PC-3 (cell line): Measurements from ENCODE around the gene CPLX1. TPM values are rescaled to one million over a fixed set of nuclear protein-coding genes. Genes with fewer than 3 reads are reported as not detected.

Experiments
- ATAC-seq: fragments of 200-7000 bp; cut with Tn5 transposase; 2 replicates; pipeline ENCODE4 v1.9.1; 2020; ENCODE audit warnings: mild to moderate bottlenecking, moderate library complexity
- BruUV-seq: library from RNA; stranded (reverse); fragments of 400-500 nt; replicated peaks from 2 replicates; lab custom pipeline; 2021; lab: Mats Ljungman, UMichigan
- CTCF ChIA-PET: fragments of 300-600 bp; sonication (Branson Sonifier 250); formaldehyde crosslinking; loops from one replicate; lab custom pipeline; 2022; ENCODE audit warnings: antibody characterized with exemption; lab: Charles Lee
- POLR2A ChIA-PET: fragments of 300-600 bp; sonication (Branson Sonifier 250); formaldehyde crosslinking; loops from one replicate; lab custom pipeline; 2022; ENCODE audit warnings: antibody characterized with exemption; ENCODE audit not compliant: unreplicated experiment; lab: Charles Lee
- DNase-seq: peaks from one replicate; pipeline ENCODE4 v3.0.0-alpha.2; 2015
- H2AFZ ChIP-seq: fragments of 300-600 bp; sonication (generic); 2 replicates; pipeline ENCODE4 v1.6.0; 2016; ENCODE audit warnings: antibody characterized with exemption, low read length
- H3F3A ChIP-seq: fragments of 300-600 bp; sonication (generic); one replicate; pipeline ENCODE4 v1.6.0; 2017; ENCODE audit warnings: antibody characterized with exemption, low read length, control low read depth, mild to moderate bottlenecking; ENCODE audit not compliant: unreplicated experiment
- H3K27ac ChIP-seq: fragments of 300-600 bp; sonication (generic); 2 replicates; pipeline ENCODE4 v1.5.1; 2016; ENCODE audit warnings: mild to moderate bottlenecking, low read length
- H3K27me3 ChIP-seq: fragments of 300-600 bp; sonication (generic); 2 replicates; pipeline ENCODE4 v1.6.1; 2016; ENCODE audit warnings: low read length, mixed read lengths
- H3K36me3 ChIP-seq: fragments of 300-600 bp; sonication (generic); 2 replicates; pipeline ENCODE4 v1.6.1; 2016; ENCODE audit warnings: low read depth, mixed run types, low read length, mixed read lengths
- H3K4me1 ChIP-seq: fragments of 300-600 bp; sonication (generic); 2 replicates; pipeline ENCODE4 v1.5.1; 2016; ENCODE audit warnings: low read length; ENCODE audit not compliant: insufficient read depth
- H3K4me2 ChIP-seq: fragments of 300-600 bp; sonication (generic); 2 replicates; pipeline ENCODE4 v1.6.0; 2016; ENCODE audit warnings: low read length
- H3K4me3 ChIP-seq: fragments of 300-600 bp; sonication (generic); 2 replicates; pipeline ENCODE4 v1.5.1; 2016; ENCODE audit warnings: mild to moderate bottlenecking, low read length, mixed read lengths
- H3K79me2 ChIP-seq: fragments of 300-600 bp; sonication (generic); 2 replicates; pipeline ENCODE4 v1.6.1; 2017; ENCODE audit warnings: low read length, mixed read lengths
- H3K9ac ChIP-seq: fragments of 300-600 bp; sonication (generic); 2 replicates; pipeline ENCODE4 v1.6.0; 2016; ENCODE audit warnings: mild to moderate bottlenecking, low read length
- H3K9me2 ChIP-seq: fragments of 300-600 bp; sonication (generic); replicated peaks from 2 replicates; pipeline ENCODE4 v1.6.1; 2016; ENCODE audit warnings: mixed run types, low read length, mixed read lengths
- H3K9me3 ChIP-seq: fragments of 300-600 bp; sonication (generic); 2 replicates; pipeline ENCODE4 v1.6.1; 2016; ENCODE audit warnings: low read length, mixed read lengths
- H4K20me1 ChIP-seq: fragments of 300-600 bp; sonication (generic); 2 replicates; pipeline ENCODE4 v1.6.1; 2016; ENCODE audit warnings: low read length, mixed read lengths
- EZH2 ChIP-seq: fragments of 300-600 bp; sonication (generic); IDR thresholded peaks from one replicate; pipeline ENCODE4 v1.6.1; 2017; ENCODE audit warnings: antibody characterized with exemption, mild to moderate bottlenecking, low read length; ENCODE audit not compliant: unreplicated experiment
- EZH2phosphoT487 ChIP-seq: fragments of 300-600 bp; sonication (generic); IDR thresholded peaks from 2 replicates; pipeline ENCODE4 v1.6.1; 2018; ENCODE audit warnings: mild to moderate bottlenecking, antibody characterized with exemption, low read length, borderline replicate concordance
- intact Hi-C: fragments of 100-400 bp; cut with micrococcal nuclease; formaldehyde crosslinking; loops from 2 replicates; pipeline ENCODE4 v1.9.0; 2023
- total RNA-seq: library from RNA; depleted of rRNA; stranded (reverse); fragments of >200 nt; gene quantifications from 2 replicates; pipeline ENCODE4 v1.2.3, GENCODE V29; 2014
- TF ChIP-seq, protein P1 (sequence below): fragments of 300-600 bp; sonication (generic); conservative IDR thresholded peaks from 2 replicates; pipeline ENCODE4 v1.5.1; 2017; ENCODE audit warnings: antibody characterized with exemption, low read depth, mild to moderate bottlenecking, low read length

The CPLX1 gene
- total RNA-seq, 1 experiment from 2014 or later, result 0.87 TPM

DNA sequence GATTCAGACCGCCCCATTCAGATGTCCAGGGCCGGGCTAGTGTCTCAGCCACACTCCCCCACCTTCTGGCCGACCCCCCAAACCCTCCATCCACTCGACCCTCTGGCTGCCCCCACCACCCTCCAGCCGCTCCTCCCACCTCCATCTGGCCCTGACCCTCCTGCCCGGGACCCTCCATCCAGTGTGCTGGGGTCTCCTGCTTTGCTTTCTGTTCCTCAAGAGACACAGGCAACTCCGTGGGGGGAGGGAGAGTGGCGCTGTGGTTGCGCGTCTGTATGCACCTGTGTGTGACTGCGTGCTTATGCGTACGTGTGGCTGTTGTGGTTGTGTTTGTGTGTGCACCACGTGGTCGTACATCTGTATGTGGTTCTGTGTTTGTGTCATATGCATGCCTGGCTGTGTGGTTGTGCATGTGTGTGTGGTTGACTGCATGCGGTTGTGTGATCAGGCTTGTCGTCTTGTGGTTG, 33.3 kb downstream of the CPLX1 start:
- H3K79me2 ChIP-seq, result no peaks in the 10 kb centered on the region
- no TSS peak for BruUV-seq
- H2AFZ ChIP-seq, result peak overlapping the region; percentile 61
- H3K4me1 ChIP-seq, result no peaks in the 10 kb centered on the region
- ChIA-PET POLR2A (no interaction called here), CTCF (no interaction called here)
- TF ChIP-seq EZH2phosphoT487 (no peak), EZH2 (no peak)
- TF ChIP-seq, protein P1, sequence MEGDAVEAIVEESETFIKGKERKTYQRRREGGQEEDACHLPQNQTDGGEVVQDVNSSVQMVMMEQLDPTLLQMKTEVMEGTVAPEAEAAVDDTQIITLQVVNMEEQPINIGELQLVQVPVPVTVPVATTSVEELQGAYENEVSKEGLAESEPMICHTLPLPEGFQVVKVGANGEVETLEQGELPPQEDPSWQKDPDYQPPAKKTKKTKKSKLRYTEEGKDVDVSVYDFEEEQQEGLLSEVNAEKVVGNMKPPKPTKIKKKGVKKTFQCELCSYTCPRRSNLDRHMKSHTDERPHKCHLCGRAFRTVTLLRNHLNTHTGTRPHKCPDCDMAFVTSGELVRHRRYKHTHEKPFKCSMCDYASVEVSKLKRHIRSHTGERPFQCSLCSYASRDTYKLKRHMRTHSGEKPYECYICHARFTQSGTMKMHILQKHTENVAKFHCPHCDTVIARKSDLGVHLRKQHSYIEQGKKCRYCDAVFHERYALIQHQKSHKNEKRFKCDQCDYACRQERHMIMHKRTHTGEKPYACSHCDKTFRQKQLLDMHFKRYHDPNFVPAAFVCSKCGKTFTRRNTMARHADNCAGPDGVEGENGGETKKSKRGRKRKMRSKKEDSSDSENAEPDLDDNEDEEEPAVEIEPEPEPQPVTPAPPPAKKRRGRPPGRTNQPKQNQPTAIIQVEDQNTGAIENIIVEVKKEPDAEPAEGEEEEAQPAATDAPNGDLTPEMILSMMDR, result no peak; the same call in 1 of the 2 replicates
- H3F3A ChIP-seq, result no peaks in the 10 kb centered on the region
- peak overlapping the region; percentile 72 for H3K4me2 ChIP-seq
- peak overlapping the region; percentile 50 for H3K4me3 ChIP-seq
- ATAC-seq, result 0 out of 2 replicates have a peak, but pooled peaks have one; percentile 6
- no peak overlapping the region for H3K27ac ChIP-seq
- H3K27me3 ChIP-seq, result peaks cover 13% of the 10 kb centered on the region
- no peak for DNase-seq
- no peaks in the 10 kb centered on the region for H3K9me3 ChIP-seq
- H3K36me3 ChIP-seq, result no peaks in the 10 kb centered on the region
- H3K9ac ChIP-seq, result no peak overlapping the region
- intact Hi-C loops, result no loop called here
- H3K9me2 ChIP-seq, result no peaks in the 10 kb centered on the region
- no peaks in the 10 kb centered on the region for H4K20me1 ChIP-seq

DNA sequence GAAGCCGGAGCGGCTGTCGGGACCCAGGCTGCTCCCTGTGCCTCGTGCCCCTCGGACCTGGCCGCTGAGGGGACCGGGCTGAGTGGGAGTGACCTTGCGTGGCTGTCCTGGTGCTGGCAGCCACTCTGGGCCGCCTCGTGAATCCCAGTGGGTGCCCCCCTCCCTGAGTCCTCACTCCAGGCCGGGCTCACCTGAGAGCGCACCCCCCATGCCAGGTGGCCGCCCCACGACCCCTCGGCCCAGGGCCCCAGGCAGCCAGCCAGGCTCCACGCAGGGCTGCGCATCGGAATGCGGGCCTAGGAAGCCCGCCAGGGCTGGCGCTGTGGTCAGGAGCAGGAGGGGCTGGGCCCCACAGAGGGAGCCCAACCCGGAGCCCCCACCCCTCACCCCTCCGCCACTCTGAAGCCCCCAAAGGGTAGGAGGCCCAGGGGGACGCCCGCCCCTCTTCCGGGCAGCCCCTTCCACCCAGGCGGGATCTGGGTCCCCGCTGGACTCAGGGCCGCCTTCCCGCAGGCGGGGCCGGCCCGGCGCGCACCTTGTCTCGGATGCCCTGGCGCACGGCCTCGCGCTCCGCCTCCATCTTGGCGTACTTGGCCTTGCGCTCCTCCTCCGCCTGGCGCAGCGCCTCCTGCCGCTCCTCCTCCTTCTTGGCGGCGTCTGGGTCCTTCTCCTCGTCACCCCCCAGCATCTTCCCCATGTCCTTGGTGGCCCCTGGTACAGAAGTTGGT, 33.9 kb downstream of the CPLX1 start:
- Histone ChIP-seq H4K20me1 (no peaks in the 10 kb centered on the region), H3K27ac (no peak overlapping the region), H2AFZ (peak overlapping the region; percentile 61), H3K36me3 (no peaks in the 10 kb centered on the region), H3K4me1 (no peaks in the 10 kb centered on the region), H3K27me3 (peaks cover 13% of the 10 kb centered on the region), H3F3A (no peaks in the 10 kb centered on the region), H3K9ac (peak overlapping the region; percentile 15; the same call in 1 of the 2 replicates), H3K9me3 (no peaks in the 10 kb centered on the region), H3K4me2 (peak overlapping the region; percentile 72), H3K4me3 (peak overlapping the region; percentile 50), H3K9me2 (no peaks in the 10 kb centered on the region), H3K79me2 (no peaks in the 10 kb centered on the region)
- ChIA-PET POLR2A (no interaction called here), CTCF (no interaction called here)
- ATAC-seq (peak; percentile 46), DNase-seq (peak; percentile 14)
- no TSS peak for BruUV-seq
- TF ChIP-seq EZH2 (no peak), EZH2phosphoT487 (no peak)
- TF ChIP-seq, protein P1, result no peak
- intact Hi-C loops, result no loop called here

DNA sequence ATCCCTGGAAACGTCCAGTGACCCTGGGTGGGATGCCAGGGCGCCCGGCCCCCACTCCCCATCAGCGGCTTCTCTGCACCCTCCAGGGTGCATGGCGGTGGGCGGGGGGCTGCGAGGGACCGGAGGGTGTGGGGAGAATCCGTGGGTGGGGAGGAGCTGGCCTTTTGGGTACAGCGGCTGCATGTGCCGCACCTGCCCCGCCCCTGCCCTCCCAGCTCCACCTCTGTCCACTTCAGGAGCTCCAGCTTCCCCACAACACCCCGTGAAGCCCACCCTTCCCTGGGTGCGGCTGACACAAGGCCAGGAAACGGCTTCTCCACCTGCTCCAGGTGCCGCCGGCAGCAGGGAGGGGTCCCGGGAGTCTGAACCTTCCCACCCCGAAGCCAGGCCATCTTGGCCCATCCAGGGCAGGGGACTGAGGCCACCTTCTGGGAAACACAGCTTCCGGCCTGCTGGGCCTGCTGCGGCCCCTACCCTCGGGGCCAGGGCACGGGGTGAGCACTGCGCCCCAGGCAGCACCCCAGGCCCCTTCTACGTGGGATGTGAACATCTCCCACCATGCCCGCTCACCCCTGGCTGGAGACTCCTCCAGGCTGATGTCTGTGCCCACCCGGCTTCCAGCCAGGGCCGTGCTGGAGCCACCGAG, 34.6 kb downstream of the CPLX1 start:
- H3K4me1 ChIP-seq, result no peaks in the 10 kb centered on the region
- peaks cover 13% of the 10 kb centered on the region for H3K27me3 ChIP-seq
- H3K4me3 ChIP-seq, result no peak overlapping the region
- peak overlapping the region; percentile 72 for H3K4me2 ChIP-seq
- no peaks in the 10 kb centered on the region for H3K79me2 ChIP-seq
- TF ChIP-seq, protein P1, result no peak
- TF ChIP-seq EZH2phosphoT487, result no peak
- TF ChIP-seq EZH2, result no peak
- no peak overlapping the region for H3K9ac ChIP-seq
- no peaks in the 10 kb centered on the region for H4K20me1 ChIP-seq
- H3K27ac ChIP-seq, result no peak overlapping the region
- no peaks in the 10 kb centered on the region for H3K9me2 ChIP-seq
- ChIA-PET POLR2A (no interaction called here), CTCF (no interaction called here)
- no peaks in the 10 kb centered on the region for H3F3A ChIP-seq
- no peak overlapping the region for H2AFZ ChIP-seq
- H3K36me3 ChIP-seq, result no peaks in the 10 kb centered on the region
- peak; percentile 11; the same call in 1 of the 2 replicates for ATAC-seq
- H3K9me3 ChIP-seq, result no peaks in the 10 kb centered on the region
- no TSS peak for BruUV-seq
- DNase-seq, result no peak
- intact Hi-C loops, result no loop called here
